GM21737 (cell line): ENCODE data around the gene DAGLA.

Experiments used
- ATAC-seq: cut with Tn5 transposase; IDR thresholded peaks from one replicate; pipeline ENCODE4 v1.9.1; 2021; ENCODE audit warnings: mild to moderate bottlenecking, moderate library complexity; ENCODE audit not compliant: unreplicated experiment

Gene DAGLA

DNA sequence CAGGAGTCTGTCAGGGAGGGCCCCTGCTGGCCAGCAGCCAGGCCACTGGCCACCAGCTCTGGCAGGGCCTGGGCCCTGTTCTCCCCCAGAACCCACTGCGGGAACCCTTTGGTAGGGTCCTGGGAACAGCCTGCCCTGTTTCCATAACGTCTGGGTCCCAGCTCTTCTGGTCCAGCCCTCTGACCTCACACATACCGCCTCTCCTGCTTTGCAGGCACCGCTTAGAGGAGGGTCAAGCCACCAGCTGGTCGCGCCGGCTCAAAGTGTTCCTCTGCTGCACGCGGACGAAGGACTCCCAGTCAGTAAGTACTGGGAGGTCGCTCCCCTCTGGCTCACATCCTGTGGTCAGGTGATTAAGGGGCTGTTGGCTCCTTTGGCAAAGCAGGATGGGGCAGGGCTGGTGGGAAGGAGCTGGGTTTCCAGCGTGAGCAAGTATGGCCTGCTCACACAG lies 45.6 kb downstream of the DAGLA start:
- no peak for ATAC-seq

DNA sequence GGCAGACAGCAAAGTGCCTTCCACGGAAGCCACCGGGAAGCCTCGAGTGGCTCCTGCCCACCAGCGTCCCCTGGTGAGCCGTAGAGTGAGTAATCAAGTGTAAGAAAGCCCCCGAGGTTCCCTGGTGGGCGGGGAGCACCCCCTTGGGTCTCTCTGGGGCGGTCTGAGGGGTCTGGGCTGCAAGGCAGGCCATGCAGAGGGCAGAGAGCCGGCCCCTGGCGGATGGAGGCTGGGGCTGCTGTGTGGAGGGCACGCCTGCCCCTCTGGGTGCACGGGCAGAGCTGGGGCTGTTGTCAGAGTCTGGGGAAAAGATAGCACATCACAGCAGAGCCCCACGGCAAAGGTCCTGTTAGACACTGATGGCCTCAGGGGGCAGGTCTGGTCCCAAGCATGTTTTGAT lies 46.6 kb downstream of the DAGLA start:
- ATAC-seq, result no peak

DNA sequence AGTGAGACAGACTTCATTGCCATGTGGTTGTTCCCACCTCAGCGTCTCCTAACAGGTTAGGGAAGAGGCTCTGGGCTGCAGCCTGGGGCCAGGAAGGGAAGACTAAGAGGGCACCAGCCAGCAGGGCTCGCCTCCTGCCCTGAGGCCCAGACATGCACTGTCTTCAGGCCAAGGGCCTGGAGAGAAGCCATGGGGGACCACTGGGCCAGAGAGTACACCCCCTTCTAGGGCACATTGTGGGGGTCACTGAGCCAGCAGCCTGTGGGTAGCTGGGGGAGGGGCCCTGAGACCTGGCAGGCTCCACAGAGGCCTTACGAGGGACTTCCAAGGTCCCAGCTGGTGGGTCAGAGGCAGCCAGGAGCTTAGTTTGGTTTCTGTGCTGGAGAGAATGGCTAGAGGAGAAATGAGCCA lies 47.2 kb downstream of the DAGLA start:
- no peak for ATAC-seq

- ATAC-seq, result no peak
Measured at GRCh38 chr11:61728066-61728939, 48.1 kb downstream of the DAGLA start.

DNA sequence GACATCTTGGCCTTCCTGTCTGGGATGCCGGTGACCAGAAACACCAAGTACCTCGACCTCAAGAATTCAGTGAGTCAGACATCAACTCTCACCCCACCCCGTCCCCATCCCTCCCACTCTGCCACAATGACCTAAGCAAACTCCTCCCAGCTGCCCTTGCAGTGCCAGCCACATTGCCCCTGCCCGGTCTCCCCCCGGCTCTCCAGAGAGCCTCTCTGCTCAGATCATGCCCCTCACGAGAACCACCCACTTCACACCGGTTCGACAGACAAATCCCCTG lies 48.7 kb downstream of the DAGLA start:
- ATAC-seq, result no peak

GRCh38 chr11:61730240-61730994 lies 50.2 kb downstream of the DAGLA start:
- no peak for ATAC-seq

- ATAC-seq, result no peak
Measured at GRCh38 chr11:61731211-61731951, 51.2 kb downstream of the DAGLA start.

DNA sequence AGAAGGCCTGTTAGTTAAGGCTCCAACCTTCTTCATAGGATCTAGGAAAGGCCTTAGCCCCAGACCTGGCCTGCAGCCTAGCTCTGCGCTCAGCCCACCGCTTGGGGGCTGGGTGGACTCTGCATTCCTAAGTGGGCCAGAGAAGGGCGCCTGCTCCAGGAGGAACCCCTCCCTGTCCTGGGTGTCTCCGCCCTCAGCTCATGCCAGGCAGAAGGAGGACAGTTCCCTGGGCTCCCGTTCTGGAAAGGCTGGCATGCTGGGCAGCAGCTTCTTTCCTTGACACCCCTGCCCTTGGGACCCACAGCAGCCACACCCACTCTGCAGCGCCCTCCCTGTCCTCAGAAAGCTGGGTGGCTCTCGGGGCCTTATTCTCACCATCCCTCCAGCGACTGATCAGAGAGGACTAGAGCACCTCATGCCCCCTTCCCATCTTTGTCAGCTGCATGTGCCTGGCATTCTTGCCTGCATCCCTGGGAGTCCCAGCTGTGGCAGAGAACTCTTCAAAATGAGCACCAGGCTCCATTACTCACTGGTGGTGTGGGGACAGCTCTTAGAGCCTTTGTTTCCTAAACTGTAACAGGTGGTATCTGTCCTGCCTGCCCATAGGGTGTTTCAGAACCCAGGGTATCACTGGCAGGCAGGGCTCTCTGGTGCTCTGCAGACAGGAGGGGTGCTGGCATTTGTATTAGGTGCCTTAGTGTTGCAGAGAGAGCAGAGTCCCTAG lies 51.9 kb downstream of the DAGLA start:
- ATAC-seq, result no peak

DNA sequence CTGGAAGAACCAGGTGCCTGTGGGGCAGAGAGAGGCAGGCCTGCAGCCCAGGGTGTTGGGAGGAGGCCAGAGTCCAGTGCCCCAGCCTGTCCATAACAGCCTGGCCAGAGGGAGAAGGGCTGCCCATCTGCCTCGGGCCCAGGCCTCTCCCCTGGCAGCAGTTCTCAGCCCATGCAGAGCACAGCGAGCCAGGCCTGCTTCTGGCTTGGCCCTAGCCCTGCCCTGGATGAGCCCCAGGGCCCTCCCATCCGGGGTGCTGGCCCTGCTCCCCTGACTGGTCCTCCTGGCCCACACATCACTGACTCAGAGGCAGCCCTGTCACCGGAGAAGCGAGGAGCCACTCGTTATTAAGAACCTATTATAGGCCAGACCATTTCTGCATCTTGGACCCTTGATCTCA lies 52.5 kb downstream of the DAGLA start:
- no peak for ATAC-seq

- peak; percentile 51 for ATAC-seq
Measured at GRCh38 chr11:61733120-61733978, 53.2 kb downstream of the DAGLA start.

- no peak for ATAC-seq
Measured at GRCh38 chr11:61734767-61735166, 54.6 kb downstream of the DAGLA start.

- ATAC-seq, result no peak
Measured at GRCh38 chr11:61735391-61735790, 55.2 kb downstream of the DAGLA start.

- ATAC-seq, result no peak
Measured at GRCh38 chr11:61736310-61736709, 56.1 kb downstream of the DAGLA start.

DNA sequence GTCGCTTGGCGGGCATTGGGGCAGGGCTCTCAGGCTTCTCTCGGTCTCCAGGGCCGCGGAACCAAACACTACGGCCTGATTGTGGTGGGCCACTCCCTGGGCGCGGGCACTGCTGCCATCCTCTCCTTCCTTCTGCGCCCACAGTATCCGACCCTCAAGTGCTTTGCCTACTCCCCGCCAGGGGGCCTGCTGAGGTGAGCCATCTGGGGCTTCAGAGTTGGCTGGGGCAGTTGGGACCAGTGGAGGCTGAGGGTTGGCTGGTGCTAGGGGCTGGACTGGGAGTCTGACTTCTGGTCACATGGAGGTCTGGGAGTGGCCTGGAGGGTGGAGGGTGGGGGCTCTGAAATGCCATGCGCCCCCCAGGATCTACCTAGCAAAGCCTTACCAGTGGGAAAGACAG lies 56.9 kb downstream of the DAGLA start:
- ATAC-seq, result no peak

DNA sequence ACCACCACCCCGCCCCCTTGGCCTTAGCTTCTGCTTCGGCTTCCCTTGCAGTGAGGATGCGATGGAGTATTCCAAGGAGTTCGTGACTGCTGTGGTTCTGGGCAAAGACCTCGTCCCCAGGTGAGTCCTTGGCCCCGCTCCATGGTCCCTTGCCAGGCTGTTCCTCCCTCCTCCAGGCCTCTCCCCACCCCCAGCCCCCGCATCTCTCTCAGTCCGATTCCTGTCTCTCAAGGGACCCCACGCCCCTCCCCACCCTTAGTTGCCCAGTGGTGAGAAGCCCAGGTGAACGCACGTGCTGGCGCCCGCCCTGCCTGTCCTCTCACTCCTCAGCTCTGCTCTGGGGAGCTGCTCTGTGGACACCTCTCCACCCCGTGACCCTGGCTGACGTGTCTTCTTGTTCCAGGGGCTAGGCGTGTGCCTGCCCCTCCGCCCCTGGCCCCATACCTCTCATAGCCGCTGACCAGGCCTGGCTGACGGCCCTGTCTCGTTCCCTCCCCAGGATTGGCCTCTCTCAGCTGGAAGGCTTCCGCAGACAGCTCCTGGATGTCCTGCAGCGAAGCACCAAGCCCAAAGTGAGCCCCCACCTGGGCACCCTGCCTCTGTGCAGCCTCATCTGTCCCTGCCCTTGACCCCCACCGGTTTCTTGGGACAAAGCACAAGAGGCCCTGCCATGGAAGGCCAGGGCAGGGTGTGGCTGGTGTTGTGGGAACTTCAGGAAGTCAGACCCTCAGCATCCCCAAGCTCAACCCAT lies 57.6 kb downstream of the DAGLA start:
- no peak for ATAC-seq

- ATAC-seq, result no peak
Measured at GRCh38 chr11:61738776-61739175, 58.6 kb downstream of the DAGLA start.

GRCh38 chr11:61739413-61739812 lies 59.2 kb downstream of the DAGLA start:
- no peak for ATAC-seq

GRCh38 chr11:61739966-61740365 lies 59.8 kb downstream of the DAGLA start:
- ATAC-seq, result no peak

GRCh38 chr11:61742391-61742790 lies 62.2 kb downstream of the DAGLA start:
- no peak for ATAC-seq
